Left lung (tissue), 10 donors: ENCODE data around the gene HIP1. TPM values are rescaled to one million over a fixed set of nuclear protein-coding genes. Genes with fewer than 3 reads are reported as not detected.

Experiments
- ATAC-seq: fragments of 200-7000 bp; cut with Tn5 transposase; one replicate; pipeline ENCODE4 v1.9.1; 2020; ENCODE audit warnings: moderate library complexity
- DNase-seq, 4 donors: peaks; one replicate each; pipeline ENCODE4 v3.0.0-alpha.2; 2013 to 2020
- H3K27ac ChIP-seq, 2 donors: fragments of 200-600 bp; sonication (generic) in 1 of 2; one replicate each; pipeline versions ENCODE4 v1.5.0 to v1.8.0; 2020 to 2021
- H3K27me3 ChIP-seq, 2 donors: fragments of 200-600 bp; sonication (generic) in 1 of 2; one replicate each; pipeline versions ENCODE4 v1.5.0 to v1.8.0; 2020 to 2021
- H3K36me3 ChIP-seq, 2 donors: fragments of 200-600 bp; sonication (generic) in 1 of 2; one replicate each; pipeline versions ENCODE4 v1.5.0 to v1.8.0; 2020 to 2021
- H3K4me1 ChIP-seq, 2 donors: fragments of 200-600 bp; one replicate each; pipeline ENCODE4 v1.8.0; 2021
- H3K4me3 ChIP-seq, 2 donors: fragments of 200-600 bp; sonication (generic) in 1 of 2; one replicate each; pipeline versions ENCODE4 v1.5.0 to v1.8.0; 2020 to 2021; ENCODE audit warnings: mild to moderate bottlenecking in 1 of 2
- H3K9me3 ChIP-seq, 2 donors: fragments of 200-600 bp; sonication (generic) in 1 of 2; one replicate each; pipeline versions ENCODE4 v1.5.0 to v1.8.0; 2020 to 2021
- intact Hi-C, 2 donors: fragments of 100-400 bp; cut with DNase I; formaldehyde crosslinking; loops; one replicate each; pipeline versions ENCODE4 v1.11.2 to v1.14.2; 2022
- polyA plus RNA-seq, 6 donors: library from polyadenylated mRNA; unstranded; fragments of 120-200 nt; gene quantifications; one replicate each; pipeline ENCODE4 v1.2.1, GENCODE V29; 2013; ENCODE audit not compliant: insufficient read length in 6 of 6
- total RNA-seq, 2 donors: library from RNA; stranded (reverse); fragmentation: NEBNext Ultra II Directional; extraction: Animal tissue kit (Norgen Biotek cat#: 25700); gene quantifications; one replicate each; pipeline ENCODE4 v1.2.1, GENCODE V29; 2021
- TF ChIP-seq, protein P1 (sequence below), 2 donors: fragments of 200-600 bp; sonication (generic) in 1 of 2; IDR thresholded peaks; one replicate each; pipeline versions ENCODE4 v1.5.0 to v1.8.0; 2021; ENCODE audit warnings: antibody characterized with exemption in 2 of 2
- donor health status: DM: no; HTN: yes; CAD: no.
- donor health status: DM: no; HTN: no; CAD: no.

HIP1 gene
- total and polyA plus RNA-seq, 8 donors, result 41.9 to 84.2 (median 46.0) TPM

DNA sequence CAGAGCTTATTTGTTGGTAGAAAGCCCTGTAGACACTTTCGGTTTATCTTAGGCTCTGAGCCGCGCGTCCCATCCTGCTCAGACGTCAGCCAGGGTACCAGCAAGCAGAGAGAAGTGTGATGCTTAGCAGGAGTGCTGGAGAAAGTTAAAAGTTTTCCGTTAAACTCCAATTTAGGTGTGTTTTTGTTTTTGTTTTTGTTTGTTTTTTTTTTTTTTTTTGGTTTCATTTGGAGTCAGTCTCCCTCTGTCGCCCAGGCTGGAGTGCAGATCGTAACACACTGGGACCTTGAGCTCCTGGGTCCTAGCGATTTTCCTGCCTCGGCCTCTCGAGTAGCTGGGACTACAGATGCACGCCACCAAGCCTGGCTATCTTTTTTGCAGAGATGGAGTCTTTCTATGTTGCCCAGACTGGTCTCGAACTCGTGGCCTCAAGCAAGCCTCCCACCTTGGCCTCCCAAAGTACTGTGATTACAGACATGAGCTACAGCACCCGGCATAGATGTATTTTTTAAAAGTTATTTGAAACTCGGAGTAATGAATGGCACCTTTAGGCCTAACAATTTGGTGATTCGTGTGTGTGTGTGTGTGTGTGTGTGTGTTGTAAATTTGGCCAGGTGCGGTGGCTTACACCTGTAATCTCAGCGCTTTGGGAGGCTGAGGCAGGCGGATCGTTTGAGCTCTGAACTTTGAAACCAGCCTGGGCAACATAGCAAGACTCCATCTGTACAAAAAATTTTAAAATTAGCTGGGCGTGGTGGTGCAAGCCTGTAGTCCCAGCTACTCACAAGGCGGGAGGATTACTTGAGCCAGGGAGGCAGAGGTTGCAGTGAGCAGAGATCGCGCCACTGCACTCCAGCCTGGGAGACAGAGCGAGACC lies 1.3 kb upstream of the HIP1 start:
- DNase-seq (no peak), ATAC-seq (no peak)
- Histone ChIP-seq H3K36me3 (no peaks in the 10 kb centered on the region), H3K4me1 (peaks cover 5 to 35% of the 10 kb centered on the region in 2 donors), H3K27me3 (no peaks in the 10 kb centered on the region), H3K4me3 (peak overlapping the region; percentile 90 to 98), H3K9me3 (no peaks in the 10 kb centered on the region), H3K27ac (peak overlapping the region; percentile 92 to 96)
- TF ChIP-seq, protein P1, sequence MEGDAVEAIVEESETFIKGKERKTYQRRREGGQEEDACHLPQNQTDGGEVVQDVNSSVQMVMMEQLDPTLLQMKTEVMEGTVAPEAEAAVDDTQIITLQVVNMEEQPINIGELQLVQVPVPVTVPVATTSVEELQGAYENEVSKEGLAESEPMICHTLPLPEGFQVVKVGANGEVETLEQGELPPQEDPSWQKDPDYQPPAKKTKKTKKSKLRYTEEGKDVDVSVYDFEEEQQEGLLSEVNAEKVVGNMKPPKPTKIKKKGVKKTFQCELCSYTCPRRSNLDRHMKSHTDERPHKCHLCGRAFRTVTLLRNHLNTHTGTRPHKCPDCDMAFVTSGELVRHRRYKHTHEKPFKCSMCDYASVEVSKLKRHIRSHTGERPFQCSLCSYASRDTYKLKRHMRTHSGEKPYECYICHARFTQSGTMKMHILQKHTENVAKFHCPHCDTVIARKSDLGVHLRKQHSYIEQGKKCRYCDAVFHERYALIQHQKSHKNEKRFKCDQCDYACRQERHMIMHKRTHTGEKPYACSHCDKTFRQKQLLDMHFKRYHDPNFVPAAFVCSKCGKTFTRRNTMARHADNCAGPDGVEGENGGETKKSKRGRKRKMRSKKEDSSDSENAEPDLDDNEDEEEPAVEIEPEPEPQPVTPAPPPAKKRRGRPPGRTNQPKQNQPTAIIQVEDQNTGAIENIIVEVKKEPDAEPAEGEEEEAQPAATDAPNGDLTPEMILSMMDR (IDR thresholded peaks at IDR 0.05), result no peak
- intact Hi-C loops, result no loop called here

DNA sequence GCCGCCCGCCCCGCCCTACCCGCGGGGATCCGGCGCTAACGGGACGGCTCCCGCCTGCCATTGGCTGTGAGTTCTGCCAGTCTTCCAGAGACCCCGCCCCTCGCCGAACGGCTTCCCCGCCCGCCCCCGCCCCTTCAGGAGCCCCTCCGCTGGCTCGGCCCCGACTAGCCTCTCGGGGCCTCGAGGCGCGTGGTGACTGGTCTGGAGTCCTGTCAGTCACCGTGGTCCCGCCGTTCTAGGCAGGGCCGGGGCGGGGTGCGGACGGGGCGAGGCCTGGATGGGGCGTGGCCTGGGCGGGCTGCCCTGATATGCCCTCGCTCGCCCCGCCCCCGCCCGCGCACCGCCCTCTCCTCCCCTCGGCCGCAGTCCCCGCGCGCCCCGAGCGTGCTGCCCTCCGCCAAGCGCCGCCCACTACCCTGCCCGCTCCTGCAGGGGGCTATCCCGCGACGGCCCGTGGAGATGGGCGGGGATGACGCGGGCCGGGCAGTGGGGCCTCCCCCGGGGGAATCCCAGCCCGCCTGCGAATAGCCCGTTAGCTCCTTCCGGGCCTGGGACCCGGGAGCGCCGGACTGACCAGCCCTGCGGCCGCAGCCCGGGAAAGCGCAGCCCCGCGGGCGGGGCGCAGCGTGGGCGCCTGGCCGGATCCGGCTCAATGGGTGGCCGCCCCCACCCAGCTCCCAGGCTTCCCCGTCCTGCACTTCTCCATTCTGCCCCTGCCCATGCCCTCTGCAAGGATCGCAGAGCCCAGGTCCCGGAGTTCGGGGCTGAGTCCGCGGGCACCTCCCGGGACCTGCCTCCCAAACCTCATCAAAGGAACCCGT lies 444 bp upstream of the HIP1 start:
- Histone ChIP-seq H3K27me3 (no peaks in the 10 kb centered on the region), H3K9me3 (no peaks in the 10 kb centered on the region), H3K27ac (peak overlapping the region; percentile 92 to 96), H3K4me1 (peaks cover 5 to 39% of the 10 kb centered on the region in 2 donors), H3K4me3 (peak overlapping the region; percentile 90 to 98), H3K36me3 (no peaks in the 10 kb centered on the region)
- intact Hi-C loops, result no loop called here
- DNase-seq, result peak; percentile 97 to 100 (median 100)
- ATAC-seq, result peak; percentile 96
- TF ChIP-seq, protein P1 (IDR thresholded peaks at IDR 0.05), result peak in 1 of 2 donors; percentile 52

DNA sequence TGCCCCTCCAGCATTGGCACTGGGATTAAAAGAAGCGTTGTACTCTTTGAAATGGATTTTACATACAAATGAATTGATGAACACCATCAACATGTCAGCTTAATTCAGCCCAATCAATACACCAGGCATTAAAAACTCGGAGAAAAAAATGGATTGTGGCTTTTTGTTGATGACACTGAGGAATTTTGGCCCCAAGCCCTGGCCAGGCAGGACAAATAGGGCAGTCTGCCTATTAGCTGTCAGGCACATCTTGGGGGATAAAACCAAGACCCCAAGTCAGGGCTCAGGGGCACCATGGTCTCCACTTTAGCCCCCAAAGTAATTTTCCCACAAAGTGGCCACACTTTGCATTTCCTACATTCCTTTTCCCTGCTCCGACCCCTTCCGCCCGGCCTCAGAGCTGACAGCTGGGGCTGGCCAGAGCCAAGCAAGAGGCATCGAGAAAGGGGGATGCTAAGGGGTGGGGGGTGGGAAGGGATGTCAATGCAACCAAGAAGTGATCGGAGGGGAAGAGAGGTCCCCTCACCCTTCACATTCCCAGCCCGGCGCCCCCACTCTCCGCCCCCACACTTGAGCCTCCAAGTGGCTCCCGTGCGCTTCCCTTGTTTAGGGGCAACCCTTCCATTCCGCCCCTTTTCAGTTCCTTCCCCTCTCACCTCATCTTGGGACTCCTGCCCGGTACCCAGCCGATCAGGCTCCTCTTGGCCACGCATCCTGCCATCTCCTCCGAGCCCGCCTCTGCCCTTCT lies 711 bp downstream of the HIP1 start:
- Histone ChIP-seq H3K4me1 (peaks cover 10 to 39% of the 10 kb centered on the region in 2 donors), H3K9me3 (no peaks in the 10 kb centered on the region), H3K27ac (peak overlapping the region; percentile 80 to 96), H3K4me3 (peak overlapping the region; percentile 85 to 98), H3K36me3 (no peaks in the 10 kb centered on the region), H3K27me3 (no peaks in the 10 kb centered on the region)
- DNase-seq (peak; percentile 39 to 76 (median 42)), ATAC-seq (no peak)
- intact Hi-C loops, result no loop called here
- TF ChIP-seq, protein P1 (IDR thresholded peaks at IDR 0.05), result no peak

DNA sequence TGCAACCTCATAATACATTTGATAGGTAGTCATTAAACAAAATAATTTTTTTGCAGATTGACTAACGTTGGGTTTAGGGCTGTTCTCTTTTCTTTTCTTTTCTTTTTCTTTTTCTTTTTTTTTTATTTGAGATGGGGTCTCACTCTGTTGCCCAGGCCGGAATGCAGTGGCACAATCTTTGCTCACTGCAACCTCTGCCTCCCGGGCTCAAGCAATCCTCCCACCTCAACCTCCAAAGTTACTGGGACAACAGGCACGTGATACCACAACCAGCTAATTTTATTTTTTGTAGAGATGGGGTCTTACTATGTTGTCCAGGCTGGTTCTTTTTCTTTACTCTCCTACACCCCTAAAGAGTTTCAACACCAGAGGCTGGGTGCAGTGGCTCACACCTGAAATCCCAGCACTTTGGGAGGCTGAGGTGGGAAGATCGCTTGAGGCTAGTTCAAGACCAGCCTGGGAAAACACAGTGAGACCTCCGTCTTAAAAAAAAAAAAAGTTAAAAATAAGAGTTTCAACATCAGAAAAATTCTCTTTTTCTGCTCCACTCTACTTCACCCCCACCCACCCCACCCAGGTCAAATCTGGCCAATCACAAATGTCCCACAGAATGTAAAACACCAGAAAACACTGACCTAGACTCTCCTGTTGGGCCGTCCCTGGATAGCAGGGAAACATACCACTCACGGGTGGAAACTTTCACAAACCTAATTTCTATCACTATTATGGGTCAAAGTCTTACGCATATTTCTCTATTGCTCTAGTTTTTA lies 3.0 kb downstream of the HIP1 start:
- no peak for DNase-seq
- Histone ChIP-seq H3K4me3 (no peak overlapping the region), H3K36me3 (no peaks in the 10 kb centered on the region), H3K4me1 (peaks cover 10 to 40% of the 10 kb centered on the region in 2 donors), H3K27ac (peak overlapping the region in 1 of 2 donors; percentile 37), H3K9me3 (no peaks in the 10 kb centered on the region), H3K27me3 (no peaks in the 10 kb centered on the region)
- ATAC-seq, result no peak
- intact Hi-C loops, result no loop called here
- TF ChIP-seq, protein P1 (IDR thresholded peaks at IDR 0.05), result no peak
